Neuronal stem cell (in vitro differentiated cells): Measurements from ENCODE around the gene RNF157.

Experiments
- DNase-seq: peaks from one replicate; pipeline ENCODE4 v3.0.0-alpha.2; 2013; ENCODE audit warnings: low spot score
- H2AFZ ChIP-seq: one replicate; pipeline ENCODE4 v1.6.1; 2013; ENCODE audit warnings: mild to moderate bottlenecking, low read length, inconsistent platforms
- H2AK5ac ChIP-seq: 2 replicates; pipeline ENCODE4 v1.6.1; 2013; ENCODE audit warnings: low read depth, mild to moderate bottlenecking, inconsistent platforms, low read length, moderate library complexity, mixed read lengths
- H2BK120ac ChIP-seq: 2 replicates; pipeline ENCODE4 v1.6.1; 2013; ENCODE audit warnings: low read depth, mild to moderate bottlenecking, inconsistent platforms, low read length, moderate library complexity, mixed read lengths
- H2BK12ac ChIP-seq: one replicate; pipeline ENCODE4 v1.6.1; 2013; ENCODE audit warnings: low read length, inconsistent platforms
- H2BK15ac ChIP-seq: 2 replicates; pipeline ENCODE4 v1.6.1; 2013; ENCODE audit warnings: mild to moderate bottlenecking, low read length, inconsistent platforms, mixed read lengths
- H2BK5ac ChIP-seq: one replicate; pipeline ENCODE4 v1.6.1; 2013; ENCODE audit warnings: inconsistent platforms, mild to moderate bottlenecking, low read length, moderate library complexity
- H3K14ac ChIP-seq: one replicate; pipeline ENCODE4 v1.6.1; 2013; ENCODE audit warnings: low read length, inconsistent platforms
- H3K18ac ChIP-seq: 2 replicates; pipeline ENCODE4 v1.6.1; 2013; ENCODE audit warnings: low read length, inconsistent platforms
- H3K23ac ChIP-seq: 2 replicates; pipeline ENCODE4 v1.6.1; 2013; ENCODE audit warnings: low read depth, mild to moderate bottlenecking, mixed read lengths, low read length, inconsistent platforms; ENCODE audit not compliant: poor library complexity
- H3K27ac ChIP-seq: replicated peaks from 3 replicates; pipeline ENCODE4 v1.5.1; 2013; ENCODE audit warnings: low read length, inconsistent platforms
- H3K27me3 ChIP-seq, 3 experiments: 2 replicates each; pipeline ENCODE4 v1.6.1; 2013; ENCODE audit warnings: low read length in 3 of 3, mild to moderate bottlenecking in 2 of 3, inconsistent platforms in 1 of 3, low read depth in 1 of 3, mixed read lengths in 1 of 3, moderate library complexity in 1 of 3; ENCODE audit not compliant: control insufficient read depth in 3 of 3, insufficient read depth in 3 of 3
- H3K36me3 ChIP-seq, 2 donors: replicated peaks in 1 of 2; 2 replicates each; pipeline ENCODE4 v1.6.1; 2013; ENCODE audit warnings: low read length in 2 of 2; ENCODE audit not compliant: control insufficient read depth in 2 of 2, insufficient read depth in 2 of 2
- H3K4ac ChIP-seq: 2 replicates; pipeline ENCODE4 v1.6.1; 2013; ENCODE audit warnings: inconsistent platforms, mild to moderate bottlenecking, low read length, moderate library complexity
- H3K4me1 ChIP-seq, 2 donors: 1 replicate in 1 of 2; 2 replicates in 1 of 2; pipeline ENCODE4 v1.6.1; 2013; ENCODE audit warnings: low read length in 2 of 2, low read depth in 1 of 2; ENCODE audit not compliant: control insufficient read depth in 2 of 2, insufficient read depth in 1 of 2
- H3K4me2 ChIP-seq: one replicate; pipeline ENCODE4 v1.6.1; 2013; ENCODE audit warnings: mild to moderate bottlenecking, low read length, inconsistent platforms; ENCODE audit not compliant: insufficient read depth, poor library complexity, severe bottlenecking
- H3K4me3 ChIP-seq, 2 donors: 2 replicates each; pipeline ENCODE4 v1.5.1; 2013; ENCODE audit warnings: low read length in 2 of 2, mild to moderate bottlenecking in 2 of 2, inconsistent platforms in 1 of 2, moderate library complexity in 1 of 2
- H3K79me1 ChIP-seq: one replicate; pipeline ENCODE4 v1.6.1; 2013; ENCODE audit warnings: low read depth, mild to moderate bottlenecking, inconsistent platforms, low read length, moderate library complexity
- H3K9ac ChIP-seq: one replicate; pipeline ENCODE4 v1.6.1; 2013; ENCODE audit warnings: mild to moderate bottlenecking, low read depth, low read length, inconsistent platforms; ENCODE audit not compliant: poor library complexity
- H3K9me3 ChIP-seq, 2 donors: replicated peaks in 1 of 2; 2 replicates each; pipeline versions ENCODE3 to v1.6.1; 2013; ENCODE audit warnings: low read length in 2 of 2, mild to moderate bottlenecking in 2 of 2, inconsistent platforms in 1 of 2, low read depth in 1 of 2, mixed read lengths in 1 of 2, moderate library complexity in 1 of 2; ENCODE audit not compliant: control insufficient read depth in 2 of 2, insufficient read depth in 1 of 2
- H4K8ac ChIP-seq: one replicate; pipeline ENCODE4 v1.6.1; 2013; ENCODE audit warnings: low read depth, mild to moderate bottlenecking, inconsistent platforms, low read length, moderate library complexity
- H4K91ac ChIP-seq: one replicate; pipeline ENCODE4 v1.6.1; 2013; ENCODE audit warnings: low read length, low read depth, mild to moderate bottlenecking, inconsistent platforms; ENCODE audit not compliant: poor library complexity
- WGBS, 2 donors: extraction: QIAGEN DNeasy Blood & Tissue Kit; methylation state at CpG; one replicate each; pipeline ENCODE4 v1.1.7; 2013; ENCODE audit warnings: missing lambda C conversion rate in 2 of 2, mixed read lengths in 1 of 2; ENCODE audit not compliant: insufficient read length in 2 of 2, insufficient replicate concordance in 1 of 2; ENCODE audit errors: extremely low coverage in 2 of 2; 5-methylcytosine and 5-hydroxymethylcytosine counted together

RNF157 gene

GRCh38 chr17:76130473-76130872 lies 109.8 kb downstream of the RNF157 start:
- Histone ChIP-seq H3K14ac (peak overlapping the region; percentile 25), H3K27me3 (peaks cover 0 to 30% (median 0%) of the 10 kb centered on the region in 3 experiments)

GRCh38 chr17:76125922-76126321 lies 114.4 kb downstream of the RNF157 start:
- H3K9me3 ChIP-seq = no peaks in the 10 kb centered on the region
- no peak overlapping the region for H2BK12ac ChIP-seq
- no peaks in the 10 kb centered on the region for H3K36me3 ChIP-seq
- no peak overlapping the region for H3K23ac ChIP-seq
- H3K79me1 ChIP-seq = peaks cover 3% of the 10 kb centered on the region
- H3K27me3 ChIP-seq = peaks cover 0 to 8% (median 0%) of the 10 kb centered on the region in 3 experiments
- H3K18ac ChIP-seq = no peak overlapping the region
- no CpG with 5 or more reads among the region's 1 CpG for WGBS, 2 donors
- no peak overlapping the region for H4K91ac ChIP-seq
- H3K4me2 ChIP-seq = no peak overlapping the region
- H3K4me3 ChIP-seq = no peak overlapping the region
- no peak overlapping the region for H3K4ac ChIP-seq
- no peak overlapping the region for H4K8ac ChIP-seq
- peaks cover 5 to 11% of the 10 kb centered on the region in 2 donors for H3K4me1 ChIP-seq
- H2AFZ ChIP-seq = no peak overlapping the region
- DNase-seq = no peak
- no peak overlapping the region for H2BK120ac ChIP-seq
- H3K27ac ChIP-seq = no peak overlapping the region
- no peak overlapping the region for H2AK5ac ChIP-seq
- H2BK5ac ChIP-seq = no peak overlapping the region
- H2BK15ac ChIP-seq = no peak overlapping the region
- H3K14ac ChIP-seq = no peak overlapping the region
- no peak overlapping the region for H3K9ac ChIP-seq

More at GRCh38 chr17:76130473-76130872, 109.8 kb downstream of the RNF157 start:
- Histone ChIP-seq H2AFZ (peak overlapping the region; percentile 34), H3K9me3 (peaks cover 0 to 1% of the 10 kb centered on the region in 2 donors), H4K91ac (no peak overlapping the region), H3K4me2 (no peak overlapping the region), H3K27ac (no peak overlapping the region), H4K8ac (no peak overlapping the region), H3K36me3 (no peaks in the 10 kb centered on the region), H3K9ac (no peak overlapping the region), H2BK120ac (peak overlapping the region; percentile 52), H2BK12ac (peak overlapping the region; percentile 89), H3K23ac (no peak overlapping the region), H3K79me1 (no peaks in the 10 kb centered on the region), H2AK5ac (peak overlapping the region; percentile 73), H2BK5ac (no peak overlapping the region), H3K4me1 (peaks cover 20 to 23% of the 10 kb centered on the region in 2 donors), H3K4me3 (no peak overlapping the region), H2BK15ac (peak overlapping the region; percentile 45), H3K18ac (peak overlapping the region; percentile 39), H3K4ac (no peak overlapping the region)
- WGBS, 2 donors = no CpG with 5 or more reads among the region's 13 CpGs
- DNase-seq = no peak

GRCh38 chr17:76125391-76125675 lies 115.0 kb downstream of the RNF157 start:
- Histone ChIP-seq H2AK5ac (peak overlapping the region; percentile 88), H2AFZ (no peak overlapping the region), H3K79me1 (peaks cover 3% of the 10 kb centered on the region), H2BK5ac (no peak overlapping the region), H3K18ac (peak overlapping the region; percentile 20), H3K4me2 (no peak overlapping the region), H3K4me1 (peaks cover 5 to 15% of the 10 kb centered on the region in 2 donors), H3K4ac (no peak overlapping the region), H4K91ac (no peak overlapping the region), H2BK120ac (no peak overlapping the region), H3K27me3 (peaks cover 0 to 2% (median 0%) of the 10 kb centered on the region in 3 experiments), H3K23ac (no peak overlapping the region), H3K9ac (no peak overlapping the region), H3K9me3 (no peaks in the 10 kb centered on the region), H3K4me3 (no peak overlapping the region), H3K36me3 (no peaks in the 10 kb centered on the region), H3K27ac (no peak overlapping the region), H4K8ac (no peak overlapping the region), H3K14ac (no peak overlapping the region), H2BK12ac (no peak overlapping the region), H2BK15ac (peak overlapping the region; percentile 21)
- DNase-seq = no peak
- WGBS, 2 donors = no CpG with 5 or more reads among the region's 5 CpGs

GRCh38 chr17:76124582-76125390 lies 115.5 kb downstream of the RNF157 start:
- Histone ChIP-seq H2BK12ac (no peak overlapping the region), H2BK120ac (no peak overlapping the region), H3K9ac (no peak overlapping the region), H3K14ac (no peak overlapping the region), H3K23ac (no peak overlapping the region), H3K4me2 (no peak overlapping the region), H2AK5ac (peak overlapping the region; percentile 88), H4K91ac (no peak overlapping the region), H3K27me3 (no peaks in the 10 kb centered on the region), H3K36me3 (no peaks in the 10 kb centered on the region), H2BK15ac (peak overlapping the region; percentile 85), H2BK5ac (no peak overlapping the region), H3K18ac (peak overlapping the region; percentile 38), H3K9me3 (no peaks in the 10 kb centered on the region), H3K79me1 (peaks cover 3% of the 10 kb centered on the region), H3K4ac (peak overlapping the region; percentile 53), H3K27ac (no peak overlapping the region), H2AFZ (no peak overlapping the region), H4K8ac (no peak overlapping the region), H3K4me3 (no peak overlapping the region), H3K4me1 (peaks cover 5 to 13% of the 10 kb centered on the region in 2 donors)
- DNase-seq = no peak
- WGBS, 2 donors = no CpG with 5 or more reads among the region's 22 CpGs
